HepG2 (cell line): ENCODE results near the gene CARMIL1.

Experiments used
- ARNT ChIP-seq: fragments of 450-650 bp; IDR thresholded peaks from 2 replicates; pipeline ENCODE4 v1.6.1; 2017
- CHD2 ChIP-seq: IDR thresholded peaks from 2 replicates; pipeline ENCODE4 v1.6.1; 2011; ENCODE audit warnings: low read depth, low read length, improper control_type of control experiment
- FOXO1 ChIP-seq: sonication (generic); formaldehyde crosslinking; IDR thresholded peaks from 2 replicates; pipeline ENCODE4 v1.4.0; 2020; ENCODE audit warnings: missing genetic modification reagents
- POLR2A ChIP-seq, 2 experiments: IDR thresholded peaks; 2 replicates each; pipeline ENCODE4 v1.6.1; 2011; ENCODE audit warnings: low read depth in 2 of 2, low read length in 2 of 2, mild to moderate bottlenecking in 1 of 2, moderate library complexity in 1 of 2; ENCODE audit not compliant: insufficient read depth in 1 of 2
- RNF2 ChIP-seq: fragments of 450-650 bp; conservative IDR thresholded peaks from 2 replicates; pipeline ENCODE4 v1.6.1; 2016; ENCODE audit warnings: low read depth
- ZNF138 ChIP-seq: sonication (generic); formaldehyde crosslinking; IDR thresholded peaks from 2 replicates; pipeline ENCODE4 v1.5.0; 2020; ENCODE audit warnings: mild to moderate bottlenecking, low read depth, missing genetic modification reagents
- ZNF790 ChIP-seq: sonication (generic); formaldehyde crosslinking; IDR thresholded peaks from 2 replicates; pipeline ENCODE4 v1.8.0; 2022; ENCODE audit warnings: missing genetic modification reagents, mild to moderate bottlenecking, borderline replicate concordance

DNA sequence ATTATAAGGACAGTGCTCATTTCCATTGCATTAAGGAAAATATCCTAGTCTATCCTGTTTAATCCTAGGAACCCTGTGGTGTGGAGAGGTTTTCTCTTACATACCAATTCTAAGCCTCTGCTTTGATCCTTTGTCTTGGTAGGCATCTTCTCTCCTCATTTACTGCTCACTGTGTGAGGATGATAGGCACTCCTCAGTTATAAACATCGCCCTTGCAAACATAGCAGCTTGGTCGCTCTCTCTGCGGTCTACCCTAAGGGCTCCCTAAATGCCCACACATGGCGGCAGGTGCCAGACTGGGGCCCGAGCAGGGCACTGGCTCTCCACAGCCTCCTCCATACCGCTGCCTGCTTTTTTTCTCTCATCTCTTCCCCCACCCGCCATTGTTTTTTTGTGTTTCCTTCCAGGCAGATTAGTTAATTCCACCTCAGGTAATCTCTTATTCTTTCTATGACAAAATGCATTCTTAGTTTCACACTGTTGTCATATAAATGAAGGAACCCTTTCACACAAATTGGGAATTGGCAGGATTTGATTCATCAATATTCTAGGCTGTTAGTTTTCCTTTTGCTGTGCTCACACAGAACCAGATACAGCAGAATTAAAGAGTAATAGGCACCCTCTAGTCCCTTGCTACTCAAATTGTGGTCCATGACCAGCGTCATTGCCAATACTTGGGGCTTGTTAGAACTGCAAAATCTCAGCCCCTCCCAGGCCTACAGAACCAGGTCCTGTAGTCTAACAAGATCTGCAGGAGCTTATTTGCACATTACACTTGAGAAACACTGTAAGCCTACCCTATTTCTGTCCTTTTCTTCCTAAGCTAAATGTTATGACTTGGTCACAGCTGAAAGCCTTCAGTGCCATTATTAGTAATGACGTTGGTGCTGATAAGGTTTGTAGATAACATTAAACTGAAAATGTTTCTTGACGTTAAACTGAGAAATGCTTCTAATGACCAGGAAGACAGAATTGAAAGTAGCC, 36.3 kb downstream of the CARMIL1 start:
- TF ChIP-seq ZNF790 (CRISPR knock-in tag): no peak
- TF ChIP-seq ZNF138 (CRISPR knock-in tag): no peak
- TF ChIP-seq RNF2: no peak
- no peak for TF ChIP-seq FOXO1 (CRISPR knock-in tag)
- TF ChIP-seq ARNT: no peak
- TF ChIP-seq CHD2: no peak
- no peak for TF ChIP-seq POLR2A (IDR thresholded peaks at IDR 0.05; ENCODE audit: insufficient read depth in 1 of 2, low read depth in 2 of 2, low read length in 2 of 2)
